PC-3 (cell line): ENCODE measurements around the gene TRMT6. TPM values are rescaled to one million over a fixed set of nuclear protein-coding genes. Genes with fewer than 3 reads are reported as not detected.

ENCODE experiments used
- ATAC-seq: fragments of 200-7000 bp; cut with Tn5 transposase; 2 replicates; pipeline ENCODE4 v1.9.1; 2020; ENCODE audit warnings: mild to moderate bottlenecking, moderate library complexity
- BruUV-seq: library from RNA; stranded (reverse); fragments of 400-500 nt; replicated peaks from 2 replicates; lab custom pipeline; 2021; lab: Mats Ljungman, UMichigan
- CTCF ChIA-PET: fragments of 300-600 bp; sonication (Branson Sonifier 250); formaldehyde crosslinking; loops from one replicate; lab custom pipeline; 2022; ENCODE audit warnings: antibody characterized with exemption; lab: Charles Lee
- POLR2A ChIA-PET: fragments of 300-600 bp; sonication (Branson Sonifier 250); formaldehyde crosslinking; loops from one replicate; lab custom pipeline; 2022; ENCODE audit warnings: antibody characterized with exemption; ENCODE audit not compliant: unreplicated experiment; lab: Charles Lee
- DNase-seq: peaks from one replicate; pipeline ENCODE4 v3.0.0-alpha.2; 2015
- H2AFZ ChIP-seq: fragments of 300-600 bp; sonication (generic); 2 replicates; pipeline ENCODE4 v1.6.0; 2016; ENCODE audit warnings: antibody characterized with exemption, low read length
- H3F3A ChIP-seq: fragments of 300-600 bp; sonication (generic); one replicate; pipeline ENCODE4 v1.6.0; 2017; ENCODE audit warnings: antibody characterized with exemption, low read length, control low read depth, mild to moderate bottlenecking; ENCODE audit not compliant: unreplicated experiment
- H3K27ac ChIP-seq: fragments of 300-600 bp; sonication (generic); 2 replicates; pipeline ENCODE4 v1.5.1; 2016; ENCODE audit warnings: mild to moderate bottlenecking, low read length
- H3K27me3 ChIP-seq: fragments of 300-600 bp; sonication (generic); 2 replicates; pipeline ENCODE4 v1.6.1; 2016; ENCODE audit warnings: low read length, mixed read lengths
- H3K36me3 ChIP-seq: fragments of 300-600 bp; sonication (generic); 2 replicates; pipeline ENCODE4 v1.6.1; 2016; ENCODE audit warnings: low read depth, mixed run types, low read length, mixed read lengths
- H3K4me1 ChIP-seq: fragments of 300-600 bp; sonication (generic); 2 replicates; pipeline ENCODE4 v1.5.1; 2016; ENCODE audit warnings: low read length; ENCODE audit not compliant: insufficient read depth
- H3K4me2 ChIP-seq: fragments of 300-600 bp; sonication (generic); 2 replicates; pipeline ENCODE4 v1.6.0; 2016; ENCODE audit warnings: low read length
- H3K4me3 ChIP-seq: fragments of 300-600 bp; sonication (generic); 2 replicates; pipeline ENCODE4 v1.5.1; 2016; ENCODE audit warnings: mild to moderate bottlenecking, low read length, mixed read lengths
- H3K79me2 ChIP-seq: fragments of 300-600 bp; sonication (generic); 2 replicates; pipeline ENCODE4 v1.6.1; 2017; ENCODE audit warnings: low read length, mixed read lengths
- H3K9ac ChIP-seq: fragments of 300-600 bp; sonication (generic); 2 replicates; pipeline ENCODE4 v1.6.0; 2016; ENCODE audit warnings: mild to moderate bottlenecking, low read length
- H3K9me2 ChIP-seq: fragments of 300-600 bp; sonication (generic); replicated peaks from 2 replicates; pipeline ENCODE4 v1.6.1; 2016; ENCODE audit warnings: mixed run types, low read length, mixed read lengths
- H3K9me3 ChIP-seq: fragments of 300-600 bp; sonication (generic); 2 replicates; pipeline ENCODE4 v1.6.1; 2016; ENCODE audit warnings: low read length, mixed read lengths
- H4K20me1 ChIP-seq: fragments of 300-600 bp; sonication (generic); 2 replicates; pipeline ENCODE4 v1.6.1; 2016; ENCODE audit warnings: low read length, mixed read lengths
- EZH2 ChIP-seq: fragments of 300-600 bp; sonication (generic); IDR thresholded peaks from one replicate; pipeline ENCODE4 v1.6.1; 2017; ENCODE audit warnings: antibody characterized with exemption, mild to moderate bottlenecking, low read length; ENCODE audit not compliant: unreplicated experiment
- EZH2phosphoT487 ChIP-seq: fragments of 300-600 bp; sonication (generic); IDR thresholded peaks from 2 replicates; pipeline ENCODE4 v1.6.1; 2018; ENCODE audit warnings: mild to moderate bottlenecking, antibody characterized with exemption, low read length, borderline replicate concordance
- intact Hi-C: fragments of 100-400 bp; cut with micrococcal nuclease; formaldehyde crosslinking; loops from 2 replicates; pipeline ENCODE4 v1.9.0; 2023
- total RNA-seq: library from RNA; depleted of rRNA; stranded (reverse); fragments of >200 nt; gene quantifications from 2 replicates; pipeline ENCODE4 v1.2.3, GENCODE V29; 2014
- TF ChIP-seq, protein P1 (sequence below): fragments of 300-600 bp; sonication (generic); conservative IDR thresholded peaks from 2 replicates; pipeline ENCODE4 v1.5.1; 2017; ENCODE audit warnings: antibody characterized with exemption, low read depth, mild to moderate bottlenecking, low read length

Gene TRMT6
- total RNA-seq, 1 experiment from 2014 or later = 44.0 TPM

- H3K9me2 ChIP-seq = no peaks in the 10 kb centered on the region
- peaks cover 16% of the 10 kb centered on the region; the same call in 1 of the 2 replicates for H3K27me3 ChIP-seq
- H3K4me1 ChIP-seq = no peaks in the 10 kb centered on the region
- intact Hi-C loops = loop anchor here (5.0 kb wide), 3 partner anchors 124 to 364 kb away; no protein-coding TSS in a partner anchor
- H4K20me1 ChIP-seq = no peaks in the 10 kb centered on the region
- BruUV-seq = no TSS peak
- H3K9ac ChIP-seq = no peak overlapping the region
- no peaks in the 10 kb centered on the region for H3F3A ChIP-seq
- no peak overlapping the region for H2AFZ ChIP-seq
- no peaks in the 10 kb centered on the region for H3K36me3 ChIP-seq
- H3K79me2 ChIP-seq = no peaks in the 10 kb centered on the region
- ATAC-seq (no peak), DNase-seq (no peak)
- CTCF ChIA-PET = no interaction called here
- POLR2A ChIA-PET = no interaction called here
- no peak overlapping the region for H3K4me3 ChIP-seq
- no peak overlapping the region for H3K27ac ChIP-seq
- H3K9me3 ChIP-seq = no peaks in the 10 kb centered on the region
- no peak overlapping the region for H3K4me2 ChIP-seq
- TF ChIP-seq EZH2 (no peak), EZH2phosphoT487 (no peak)
- TF ChIP-seq, protein P1, sequence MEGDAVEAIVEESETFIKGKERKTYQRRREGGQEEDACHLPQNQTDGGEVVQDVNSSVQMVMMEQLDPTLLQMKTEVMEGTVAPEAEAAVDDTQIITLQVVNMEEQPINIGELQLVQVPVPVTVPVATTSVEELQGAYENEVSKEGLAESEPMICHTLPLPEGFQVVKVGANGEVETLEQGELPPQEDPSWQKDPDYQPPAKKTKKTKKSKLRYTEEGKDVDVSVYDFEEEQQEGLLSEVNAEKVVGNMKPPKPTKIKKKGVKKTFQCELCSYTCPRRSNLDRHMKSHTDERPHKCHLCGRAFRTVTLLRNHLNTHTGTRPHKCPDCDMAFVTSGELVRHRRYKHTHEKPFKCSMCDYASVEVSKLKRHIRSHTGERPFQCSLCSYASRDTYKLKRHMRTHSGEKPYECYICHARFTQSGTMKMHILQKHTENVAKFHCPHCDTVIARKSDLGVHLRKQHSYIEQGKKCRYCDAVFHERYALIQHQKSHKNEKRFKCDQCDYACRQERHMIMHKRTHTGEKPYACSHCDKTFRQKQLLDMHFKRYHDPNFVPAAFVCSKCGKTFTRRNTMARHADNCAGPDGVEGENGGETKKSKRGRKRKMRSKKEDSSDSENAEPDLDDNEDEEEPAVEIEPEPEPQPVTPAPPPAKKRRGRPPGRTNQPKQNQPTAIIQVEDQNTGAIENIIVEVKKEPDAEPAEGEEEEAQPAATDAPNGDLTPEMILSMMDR = no peak
Measured at GRCh38 chr20:5931411-5931810, 18.9 kb downstream of the TRMT6 start.

DNA sequence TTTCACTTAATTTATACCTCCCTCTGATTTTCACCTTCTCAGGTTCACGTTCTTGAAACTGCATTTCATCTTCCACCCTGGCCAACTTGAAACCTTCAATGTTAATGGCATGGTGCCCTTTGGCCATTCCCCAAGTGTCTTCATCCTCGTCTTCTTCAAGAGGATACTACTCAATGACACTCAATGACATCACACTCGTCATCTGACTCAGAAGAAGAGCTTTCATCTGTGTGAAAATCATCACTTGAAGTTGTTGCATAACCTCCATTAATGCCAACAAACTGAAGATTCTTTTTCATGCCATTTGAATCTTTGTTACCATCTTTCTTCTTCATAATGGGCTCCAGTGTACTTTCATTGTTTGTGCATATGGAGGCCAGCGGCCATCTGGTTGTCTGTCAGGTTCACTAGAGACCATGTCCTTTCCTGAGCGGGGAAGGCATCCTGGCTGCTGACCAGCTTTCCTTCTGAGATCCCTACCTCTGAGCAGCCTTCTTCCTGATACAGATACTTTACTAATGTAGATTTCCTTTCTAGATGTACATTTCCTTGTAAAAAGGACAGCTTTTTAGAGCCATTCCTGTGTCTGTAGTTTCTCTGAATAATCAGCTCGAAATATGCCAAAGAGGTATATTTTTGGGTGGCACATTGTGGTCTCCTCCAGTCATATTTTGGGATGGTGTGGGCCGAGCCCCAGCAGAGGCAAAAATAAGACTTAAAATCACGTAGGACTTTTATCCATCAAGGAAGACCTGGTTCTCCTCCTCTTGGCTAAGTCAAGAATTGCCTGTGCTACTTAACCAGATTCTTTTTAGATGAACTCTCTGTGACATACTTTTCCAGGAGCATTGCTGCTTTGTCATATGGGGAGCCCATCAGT is 21.3 kb downstream of the TRMT6 start:
- DNase-seq (no peak), ATAC-seq (no peak)
- no peaks in the 10 kb centered on the region for H3K79me2 ChIP-seq
- no peaks in the 10 kb centered on the region for H3K4me1 ChIP-seq
- H3K4me2 ChIP-seq = no peak overlapping the region
- no peak overlapping the region for H3K27ac ChIP-seq
- no peaks in the 10 kb centered on the region for H4K20me1 ChIP-seq
- H3K4me3 ChIP-seq = no peak overlapping the region
- H3K36me3 ChIP-seq = no peaks in the 10 kb centered on the region
- peaks cover 29% of the 10 kb centered on the region for H3K27me3 ChIP-seq
- no peak overlapping the region for H2AFZ ChIP-seq
- intact Hi-C loops = no loop called here
- no peak overlapping the region for H3K9ac ChIP-seq
- no peaks in the 10 kb centered on the region for H3F3A ChIP-seq
- no TSS peak for BruUV-seq
- TF ChIP-seq, protein P1 = no peak
- TF ChIP-seq EZH2 (no peak), EZH2phosphoT487 (no peak)
- H3K9me3 ChIP-seq = no peaks in the 10 kb centered on the region
- ChIA-PET CTCF (no interaction called here), POLR2A (no interaction called here)
- H3K9me2 ChIP-seq = no peaks in the 10 kb centered on the region
